HG02973 (cell line): ENCODE data around the gene QRICH1.

Source experiments
- ATAC-seq: cut with Tn5 transposase; IDR thresholded peaks from one replicate; pipeline ENCODE4 v1.9.1; 2021; ENCODE audit warnings: moderate library complexity; ENCODE audit not compliant: unreplicated experiment

The QRICH1 gene

DNA sequence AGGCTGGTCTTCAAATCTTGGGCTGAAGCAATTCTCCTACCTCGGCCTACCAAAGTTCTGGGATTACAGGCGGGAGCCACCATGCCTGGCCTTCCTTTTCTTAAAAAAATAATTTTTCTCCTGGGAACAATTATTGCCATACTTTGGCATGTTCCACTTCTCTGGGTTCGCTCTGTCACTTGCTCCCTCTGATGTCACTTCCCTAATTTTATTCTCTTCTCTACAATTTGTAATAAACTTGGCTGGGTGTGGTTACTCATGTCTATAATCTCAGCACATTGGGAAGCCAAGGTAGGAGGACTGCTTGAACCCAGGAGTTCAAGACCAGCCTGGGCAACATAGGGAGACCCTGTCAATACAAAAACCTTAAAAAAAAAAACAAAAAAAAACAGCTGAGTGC is 58.6 kb downstream of the QRICH1 start:
- no peak for ATAC-seq

- no peak for ATAC-seq
Observed at GRCh38 chr3:49034650-49035049, 59.2 kb downstream of the QRICH1 start.

DNA sequence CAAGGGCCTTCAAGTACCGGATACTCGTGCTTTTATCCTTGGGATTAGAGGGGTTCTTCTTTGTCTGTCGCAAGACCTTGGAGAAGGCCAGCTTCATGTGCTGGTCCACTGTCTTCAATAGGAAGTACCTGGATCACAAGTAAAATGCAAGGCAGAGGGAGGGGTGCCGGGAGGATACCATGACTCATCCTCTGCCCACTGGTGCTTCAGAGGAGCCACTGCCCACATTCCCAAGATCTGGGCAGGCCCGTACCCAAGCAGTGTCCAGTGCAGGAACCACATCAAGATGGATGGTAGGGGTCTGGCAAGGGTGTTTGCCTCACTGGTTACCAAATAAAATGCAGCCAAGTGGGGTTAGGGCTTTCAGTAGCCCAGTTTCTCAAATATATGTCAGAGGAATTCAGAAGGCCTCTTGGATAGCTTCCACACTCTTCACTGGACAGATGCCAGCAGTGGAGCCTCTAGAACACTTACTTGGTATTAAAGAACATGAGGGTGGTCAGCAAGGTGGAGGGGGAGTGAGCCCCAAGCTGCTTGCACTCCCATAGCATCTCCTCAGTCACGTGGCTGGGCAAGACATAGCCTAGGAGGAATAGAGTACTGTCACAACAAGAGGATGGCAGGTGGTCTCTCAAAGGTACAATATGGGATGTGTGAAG is 61.1 kb downstream of the QRICH1 start:
- ATAC-seq = no peak

DNA sequence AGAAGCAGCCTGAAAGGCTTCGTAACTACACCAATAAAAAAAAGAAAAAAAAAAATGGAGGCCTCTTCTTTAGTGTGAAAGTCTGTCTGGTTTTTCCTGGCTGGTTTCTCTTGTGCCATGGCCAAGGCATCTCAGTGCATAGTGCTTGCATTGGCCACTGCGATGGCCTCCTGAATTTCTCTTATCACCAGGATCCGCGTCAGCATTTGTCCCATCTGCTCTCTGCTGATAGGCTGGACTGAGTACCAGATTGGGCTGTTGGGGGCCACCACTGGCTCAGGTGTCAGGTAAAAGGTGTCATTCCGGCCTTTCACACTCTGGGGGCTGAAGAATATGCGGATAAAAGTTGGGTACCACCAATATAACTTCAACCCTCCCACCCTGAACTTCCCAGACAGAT is 63.5 kb downstream of the QRICH1 start:
- no peak for ATAC-seq

GRCh38 chr3:49029563-49029884 is 64.3 kb downstream of the QRICH1 start:
- no peak for ATAC-seq

- peak; percentile 80 for ATAC-seq
Observed at GRCh38 chr3:49028673-49029562, 65.0 kb downstream of the QRICH1 start, which contains the start of gene IMPDH2. Gene IMPDH2 (minus strand): TSS chr3:49029398. CDS start chr3:49029350, 48 bp downstream.

DNA sequence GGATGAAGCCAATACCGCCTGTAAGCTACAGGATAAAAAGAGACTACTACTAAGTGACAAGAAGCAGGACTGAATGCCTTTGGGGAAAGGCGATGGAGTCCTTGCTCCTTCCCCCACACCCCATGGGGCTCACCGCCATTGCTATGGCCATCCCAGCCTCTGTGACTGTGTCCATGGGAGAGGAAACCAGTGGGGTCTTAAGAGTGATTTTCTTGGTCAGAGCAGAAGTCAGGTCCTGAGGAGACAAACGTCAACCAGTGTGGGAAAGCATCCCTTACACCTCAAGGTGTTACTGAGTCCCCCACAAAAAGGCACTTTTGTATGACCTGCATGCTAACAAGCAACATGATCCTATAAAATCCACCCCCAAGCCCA is 65.6 kb downstream of the QRICH1 start:
- no peak for ATAC-seq

- ATAC-seq = no peak
Observed at GRCh38 chr3:49027634-49028033, 66.2 kb downstream of the QRICH1 start.

- no peak for ATAC-seq
Observed at GRCh38 chr3:49026536-49026935, 67.3 kb downstream of the QRICH1 start.

DNA sequence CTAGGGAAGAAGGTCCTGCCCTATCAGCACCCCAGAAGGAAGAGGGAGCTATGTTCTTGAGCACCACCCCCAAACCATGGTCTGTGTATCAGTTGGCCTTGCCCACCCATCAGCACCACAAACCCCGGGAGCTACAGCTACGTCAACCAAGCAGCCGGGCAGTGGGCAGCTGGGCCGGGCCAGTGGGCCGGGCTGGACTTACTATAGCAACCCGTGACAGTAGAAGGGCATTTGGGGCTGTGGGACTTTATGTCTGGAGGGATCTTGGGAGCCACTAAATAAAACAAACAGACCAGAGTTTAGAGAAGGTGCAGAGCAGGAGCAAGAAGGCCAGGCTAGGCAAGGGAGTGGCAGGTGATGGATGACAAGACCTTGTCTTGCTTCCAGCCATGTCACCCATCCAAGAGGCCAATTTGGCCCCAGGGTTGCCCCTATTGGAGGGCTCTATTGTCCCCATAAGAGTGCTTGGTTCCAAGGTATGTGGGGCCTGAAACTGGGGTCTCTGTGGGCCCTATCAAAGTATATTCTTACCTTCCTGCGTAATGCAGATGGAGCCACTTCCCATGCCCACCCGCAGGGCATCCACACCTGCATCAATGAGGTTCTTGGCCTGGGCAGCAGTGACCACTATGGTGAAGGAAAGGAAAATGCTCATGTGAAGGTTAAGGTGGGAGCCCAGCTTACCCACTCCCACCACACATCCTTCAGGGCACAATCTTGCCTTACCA is 67.9 kb downstream of the QRICH1 start:
- no peak for ATAC-seq

DNA sequence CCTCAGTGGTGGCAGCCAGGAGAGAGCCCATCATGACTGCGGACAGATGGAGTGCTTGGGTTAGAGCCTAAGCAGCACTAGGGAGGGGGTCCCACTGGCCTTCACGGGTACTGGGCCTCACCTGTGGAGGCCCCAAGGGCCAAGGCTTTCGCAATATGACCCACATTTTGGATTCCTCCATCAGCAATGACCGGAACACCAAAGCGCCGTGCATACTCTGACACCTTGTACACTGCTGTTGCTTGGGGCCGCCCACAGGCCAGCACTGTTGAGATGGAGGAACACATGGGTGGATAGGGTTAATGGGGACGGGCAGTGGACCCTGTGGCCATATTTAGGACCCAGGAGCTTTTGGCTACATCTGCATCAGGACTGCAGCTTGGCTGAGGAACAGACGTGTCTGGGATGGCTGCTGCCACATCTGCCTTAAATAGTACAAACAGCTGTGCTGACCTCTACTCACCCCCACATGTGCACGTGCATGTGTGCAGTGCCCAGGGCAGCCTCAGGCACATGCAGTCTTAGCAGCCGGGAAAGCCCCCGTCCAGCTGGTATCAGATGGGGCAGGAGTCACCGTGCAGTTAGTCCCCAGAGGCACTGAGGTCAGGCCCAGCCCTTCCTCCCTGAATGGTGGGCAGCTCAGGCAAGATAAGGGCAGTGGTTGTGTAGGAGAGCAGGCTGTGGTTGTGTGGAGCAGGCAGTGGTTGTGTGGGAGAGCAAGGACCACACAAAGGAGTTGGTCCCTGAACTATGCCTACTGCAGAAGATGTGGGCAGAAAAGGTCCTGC is 68.7 kb downstream of the QRICH1 start:
- ATAC-seq = no peak

- no peak for ATAC-seq
Observed at GRCh38 chr3:49024449-49024848, 69.4 kb downstream of the QRICH1 start.

DNA sequence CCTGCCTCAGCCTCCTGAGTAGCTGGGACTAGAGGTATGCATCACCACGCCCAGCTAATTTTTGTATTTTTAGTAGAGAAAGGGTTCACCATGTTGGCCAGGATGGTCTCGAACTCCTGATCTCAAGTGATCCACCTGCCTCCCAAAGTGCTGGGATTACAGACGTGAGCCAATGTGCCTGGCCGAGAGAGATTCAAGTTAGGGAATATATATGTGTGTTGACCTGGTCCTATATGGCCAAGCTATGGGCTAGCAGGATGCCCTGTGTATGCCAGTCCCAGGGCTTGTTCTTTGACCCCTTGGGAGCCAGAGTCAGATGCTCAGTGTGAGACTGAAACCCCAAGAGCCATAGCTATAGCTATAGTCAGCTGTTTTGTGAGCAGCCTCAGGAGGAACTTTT is 70.1 kb downstream of the QRICH1 start:
- ATAC-seq = no peak

DNA sequence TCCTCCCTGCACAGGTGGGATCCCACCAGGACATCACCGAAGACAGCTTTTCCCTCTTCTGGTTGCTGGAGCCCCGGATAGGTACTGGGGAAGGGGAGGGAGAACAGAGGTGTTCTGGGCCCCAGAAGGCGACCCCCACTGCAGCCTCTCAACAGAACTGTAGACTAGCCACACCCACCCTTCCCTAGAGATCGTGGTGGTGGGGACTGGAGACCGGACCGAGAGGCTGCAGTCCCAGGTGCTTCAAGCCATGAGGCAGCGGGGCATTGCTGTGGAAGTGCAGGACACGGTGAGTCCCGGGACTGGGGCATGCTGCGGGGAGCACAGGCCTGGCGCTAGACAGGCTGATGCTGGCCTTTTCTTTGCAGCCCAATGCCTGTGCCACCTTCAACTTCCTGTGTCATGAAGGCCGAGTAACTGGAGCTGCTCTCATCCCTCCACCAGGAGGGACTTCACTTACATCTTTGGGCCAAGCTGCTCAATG is 71.1 kb downstream of the QRICH1 start:
- no peak for ATAC-seq

DNA sequence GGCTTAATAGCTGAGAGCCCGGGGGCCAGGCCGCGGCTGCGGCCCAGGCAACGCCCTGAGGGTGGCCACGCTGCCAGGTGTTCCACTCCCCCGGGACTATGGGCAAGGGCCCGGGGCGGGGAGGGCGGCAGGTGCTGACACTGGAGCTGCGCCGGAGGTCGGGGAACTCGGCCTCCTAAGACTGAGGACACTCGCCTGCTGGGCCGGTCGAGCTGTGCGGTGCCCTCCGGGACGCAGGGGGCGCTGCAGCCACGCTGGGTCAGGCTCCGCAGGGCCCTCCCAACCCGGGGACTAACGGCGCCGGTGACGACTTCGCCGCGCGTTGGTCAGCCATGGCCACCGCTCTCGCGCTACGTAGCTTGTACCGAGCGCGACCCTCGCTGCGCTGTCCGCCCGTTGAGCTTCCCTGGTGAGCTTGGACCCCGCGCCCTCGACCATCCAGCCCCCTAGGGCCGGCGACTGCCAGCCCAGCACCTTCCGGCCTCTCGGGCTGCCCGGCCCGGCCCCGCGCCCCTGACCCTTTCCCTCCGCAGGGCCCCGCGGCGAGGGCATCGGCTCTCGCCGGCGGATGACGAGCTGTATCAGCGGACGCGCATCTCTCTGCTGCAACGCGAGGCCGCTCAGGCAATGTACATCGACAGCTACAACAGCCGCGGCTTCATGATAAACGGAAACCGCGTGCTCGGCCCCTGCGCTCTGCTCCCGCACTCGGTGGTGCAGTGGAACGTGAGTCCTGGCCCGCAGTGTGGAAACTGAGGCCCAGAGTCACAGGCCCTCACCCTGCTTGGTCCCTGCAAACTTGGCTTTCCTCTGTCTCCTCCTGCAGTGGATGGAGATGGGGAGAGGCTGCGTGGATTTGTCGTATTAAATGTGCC is 71.8 kb downstream of the QRICH1 start, which contains the start of gene NDUFAF3:
TSS of gene NDUFAF3 (plus strand) at position 309 of the 875 bp plus-strand sequence. CDS start at position 333, 24 bp downstream.
- ATAC-seq = peak; percentile 52

DNA sequence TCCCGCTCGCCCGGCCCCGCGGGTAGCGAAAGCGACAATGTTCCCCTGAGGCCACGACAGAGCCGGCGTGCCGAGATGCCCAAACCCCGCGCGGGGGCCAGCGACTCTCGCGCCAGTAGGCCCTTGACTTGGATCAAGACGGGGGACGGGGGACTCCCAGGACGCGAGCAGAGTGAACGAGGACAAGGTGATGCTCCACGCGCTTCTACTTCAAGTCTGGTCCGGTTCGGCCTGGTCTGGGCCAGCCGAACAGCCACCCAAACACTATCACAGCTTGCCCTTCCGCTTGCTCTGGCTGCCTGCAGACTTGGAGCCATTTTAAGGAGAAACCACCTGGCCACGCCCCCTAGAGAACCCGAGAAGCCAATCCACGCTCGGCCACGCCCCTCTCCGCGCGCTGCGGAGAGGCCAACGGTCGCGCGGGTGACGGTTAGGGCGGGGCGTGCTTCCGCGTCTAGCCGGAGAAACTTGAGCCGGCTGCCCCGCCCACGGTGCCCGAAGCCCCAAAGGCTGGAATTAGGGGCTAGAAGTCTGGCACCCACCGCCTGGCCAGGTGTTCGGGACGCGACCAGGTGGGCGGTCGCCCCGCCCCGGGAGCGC is 72.6 kb downstream of the QRICH1 start:
- ATAC-seq = peak; percentile 42

- ATAC-seq = peak; percentile 2
Observed at GRCh38 chr3:49020330-49021212, 73.3 kb downstream of the QRICH1 start.

DNA sequence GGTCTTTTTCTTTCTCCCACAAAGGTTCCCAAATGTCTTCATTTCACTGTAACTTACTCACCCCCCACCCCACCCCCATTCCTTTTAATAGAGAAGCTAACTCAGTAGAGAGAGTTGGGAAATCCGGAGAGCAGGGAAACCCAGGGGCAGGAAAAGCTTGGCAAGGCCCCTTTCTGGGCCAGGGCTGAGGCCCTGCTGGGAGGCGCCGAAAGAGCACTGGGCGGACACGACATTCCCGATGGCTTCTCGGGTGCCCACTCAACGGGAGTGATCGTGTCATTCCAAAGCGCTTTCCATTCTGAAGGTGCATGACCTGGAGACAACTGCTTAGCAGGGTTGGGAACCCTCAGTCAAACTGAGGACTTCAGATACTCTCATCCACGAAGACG is 73.9 kb downstream of the QRICH1 start:
- no peak for ATAC-seq

- no peak for ATAC-seq
Observed at GRCh38 chr3:49018707-49019006, 75.2 kb downstream of the QRICH1 start.
